ENCODE data around the gene COPS6. TPM values are rescaled to one million over a fixed set of nuclear protein-coding genes. Genes with fewer than 3 reads are reported as not detected.
A peak's percentile ranks its signal among the peaks of the same experiment; 100 is the strongest.
"Not testable (repeated sequence)": the region's sequence is repeated elsewhere in the genome, so short reads cannot be mapped to it uniquely, and the experiment has no call there.

The COPS6 gene
- total and polyA plus RNA-seq, 7 experiments from 2014 or later, result 65.7 to 122 (median 89.1) TPM

- H3K4me3 ChIP-seq (ENCODE audit: low read length), result peak overlapping the region; percentile 99
- H3K36me3 Mint-ChIP-seq, result peaks cover 0 to 5% (median 0%) of the 10 kb centered on the region in 5 donors
- ChIA-PET POLR2A (interaction anchor here (0.6 to 2.8 kb wide), 22 partner anchors 8 to 345 kb away, joined by 3 to 15 read pairs (median 4); partner anchors contain the start of genes AP4M1, GAL3ST4, GPC2 and MCM7), CTCF (interaction anchor here (0.5 to 3.3 kb wide), 8 partner anchors 8 to 213 kb away, joined by 3 to 8 read pairs (median 4); no protein-coding TSS in a partner anchor)
- DNase-seq, result no peak
- peaks cover 13 to 51% (median 33%) of the 10 kb centered on the region in 7 donors for H3K4me1 Mint-ChIP-seq
- peaks cover 0 to 22% (median 0%) of the 10 kb centered on the region in 3 experiments for H3K36me3 ChIP-seq (ENCODE audit: control insufficient read depth in 2 of 3, insufficient read depth in 3 of 3, low read length in 3 of 3)
- intact Hi-C loops (cut with micrococcal nuclease), result no loop called here
- no peaks in the 10 kb centered on the region for H3K27me3 Mint-ChIP-seq
- peaks cover 0 to 4% (median 0%) of the 10 kb centered on the region in 11 donors for H3K9me3 Mint-ChIP-seq
- peaks cover 20 to 33% of the 10 kb centered on the region in 2 donors for H3K4me1 ChIP-seq (ENCODE audit: control insufficient read depth in 2 of 2, insufficient read depth in 2 of 2, low read length in 2 of 2)
- no peaks in the 10 kb centered on the region for H3K9me3 ChIP-seq (ENCODE audit: control insufficient read depth in 2 of 3, low read length in 3 of 3)
- peak overlapping the region; percentile 98 for H3K27ac ChIP-seq (ENCODE audit: low read depth, low read length)
- no peak for ATAC-seq
- H3K4me3 Mint-ChIP-seq, result peak overlapping the region; percentile 66 to 100 (median 91)
- H3K27me3 ChIP-seq (ENCODE audit: control insufficient read depth in 2 of 2, insufficient read depth in 2 of 2, low read length in 2 of 2), result no peaks in the 10 kb centered on the region
- H3K27ac Mint-ChIP-seq, result peak overlapping the region in 8 of 9 donors; percentile 62 to 86 (median 80)
These were observed 39.8 kb downstream of the COPS6 start for GRCh38 chr7:100128637-100128963.

GRCh38 chr7:100130220-100130607, 41.4 kb downstream of the COPS6 start:
- POLR2A ChIA-PET, result interaction anchor here (0.5 to 4.6 kb wide), 10 partner anchors 10 to 219 kb away, joined by 3 to 16 read pairs (median 4); partner anchors contain the start of genes AP4M1, CNPY4, LAMTOR4 and MCM7
- H3K4me3 ChIP-seq (ENCODE audit: low read length); H3K27me3 ChIP-seq (ENCODE audit: control insufficient read depth in 2 of 2, insufficient read depth in 2 of 2, low read length in 2 of 2); ATAC-seq; H3K27ac ChIP-seq (ENCODE audit: low read depth, low read length); H3K27me3 Mint-ChIP-seq; H3K9me3 Mint-ChIP-seq; H3K9me3 ChIP-seq (ENCODE audit: control insufficient read depth in 2 of 3, low read length in 3 of 3); DNase-seq; H3K27ac Mint-ChIP-seq; H3K36me3 Mint-ChIP-seq: not testable (repeated sequence)
- peak overlapping the region in 1 of 10 donors; percentile 10 for H3K4me3 Mint-ChIP-seq
- peaks cover 0 to 10% (median 0%) of the 10 kb centered on the region in 3 experiments for H3K36me3 ChIP-seq (ENCODE audit: control insufficient read depth in 2 of 3, insufficient read depth in 3 of 3, low read length in 3 of 3)
- H3K4me1 Mint-ChIP-seq, result peaks cover 13 to 40% (median 23%) of the 10 kb centered on the region in 7 donors
- CTCF ChIA-PET, result interaction anchor here (0.7 to 5.6 kb wide), 14 partner anchors 10 to 1158 kb away, joined by 3 to 84 read pairs (median 5); partner anchors contain the start of genes COPS6, GPC2, PVRIG and STAG3
- intact Hi-C loops (cut with micrococcal nuclease), result loop anchor here (2.0 to 5.0 kb wide), 4 partner anchors 37 to 217 kb away; partner anchors contain the start of genes AZGP1 (in 1 of the 2) and GAL3ST4 (in 1 of the 2)
- peaks cover 18 to 33% of the 10 kb centered on the region in 2 donors for H3K4me1 ChIP-seq (ENCODE audit: control insufficient read depth in 2 of 2, insufficient read depth in 2 of 2, low read length in 2 of 2)

DNA sequence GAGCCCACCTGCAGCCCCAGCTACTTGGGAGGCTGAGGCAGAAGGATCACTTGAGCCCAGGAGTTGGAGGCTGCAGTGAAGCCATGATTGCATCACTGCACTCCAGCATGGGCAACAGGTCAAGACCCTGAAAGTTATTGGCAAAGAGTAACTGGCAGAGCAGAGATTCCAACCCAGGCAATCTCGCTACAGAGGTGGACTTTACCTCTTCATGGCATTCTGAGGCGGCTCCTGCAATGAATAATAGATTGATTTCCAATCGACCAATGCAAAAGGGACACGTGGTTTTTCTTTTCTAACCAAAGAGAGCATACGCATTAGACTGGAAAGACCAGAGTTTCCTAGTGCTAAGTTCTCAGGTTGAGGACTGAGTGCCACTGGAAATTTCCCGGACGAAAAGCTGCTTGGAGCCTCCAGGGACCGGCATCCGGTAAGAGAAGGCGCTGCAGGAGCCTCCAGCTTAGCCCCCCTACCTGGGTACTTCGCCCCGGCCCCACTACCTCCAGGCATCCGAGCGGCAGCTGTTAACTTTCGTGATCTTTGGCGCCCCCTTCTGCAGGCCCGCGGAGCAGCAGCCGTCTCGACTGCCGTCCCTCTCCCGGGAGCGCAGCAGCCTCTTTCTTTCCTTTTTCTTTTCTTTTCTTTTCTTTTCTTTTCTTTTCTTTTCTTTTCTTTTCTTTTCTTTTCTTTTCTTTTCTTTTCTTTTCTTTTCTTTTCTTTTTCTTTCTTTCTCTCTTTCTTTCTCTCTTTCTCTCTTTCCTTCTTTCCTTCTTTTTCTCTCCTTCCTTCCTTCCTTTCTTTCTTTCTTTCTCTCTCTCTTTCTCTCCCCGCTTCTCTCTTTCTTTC, 42.1 kb downstream of the COPS6 start:
- CTCF ChIA-PET, result interaction anchor here (0.6 to 5.6 kb wide), 19 partner anchors 10 to 283 kb away, joined by 3 to 84 read pairs (median 5); partner anchors contain the start of genes AP4M1, COPS6, GPC2 and MCM7
- intact Hi-C loops (cut with micrococcal nuclease), result loop anchor here (1.0 to 5.0 kb wide), 9 partner anchors 30 to 218 kb away; partner anchors contain the start of genes AP4M1 (in 1 of the 2), AZGP1 (in 1 of the 2), GAL3ST4 (in 1 of the 2) and MCM7 (in 1 of the 2)
- peak overlapping the region in 6 of 10 donors; percentile 29 to 53 (median 44) for H3K4me3 Mint-ChIP-seq
- no peaks in the 10 kb centered on the region for H3K27me3 ChIP-seq (ENCODE audit: control insufficient read depth in 2 of 2, insufficient read depth in 2 of 2, low read length in 2 of 2)
- peaks cover 0 to 4% (median 0%) of the 10 kb centered on the region in 11 donors for H3K9me3 Mint-ChIP-seq
- no peaks in the 10 kb centered on the region for H3K36me3 Mint-ChIP-seq
- peak; percentile 73 to 89 (median 81) for DNase-seq
- peaks cover 8 to 35% (median 23%) of the 10 kb centered on the region in 7 donors for H3K4me1 Mint-ChIP-seq
- H3K27ac Mint-ChIP-seq, result no peak overlapping the region
- peaks cover 0 to 9% (median 0%) of the 10 kb centered on the region in 3 experiments for H3K36me3 ChIP-seq (ENCODE audit: control insufficient read depth in 2 of 3, insufficient read depth in 3 of 3, low read length in 3 of 3)
- H3K27ac ChIP-seq (ENCODE audit: low read depth, low read length), result no peak overlapping the region
- POLR2A ChIA-PET, result interaction anchor here (0.5 to 4.6 kb wide), 10 partner anchors 11 to 219 kb away, joined by 3 to 16 read pairs (median 3); partner anchors contain the start of genes AP4M1, CNPY4, LAMTOR4 and MCM7
- H3K4me1 ChIP-seq (ENCODE audit: control insufficient read depth in 2 of 2, insufficient read depth in 2 of 2, low read length in 2 of 2), result peaks cover 13 to 27% of the 10 kb centered on the region in 2 donors
- ATAC-seq, result peak; percentile 26
- H3K9me3 ChIP-seq (ENCODE audit: control insufficient read depth in 2 of 3, low read length in 3 of 3), result no peaks in the 10 kb centered on the region
- H3K27me3 Mint-ChIP-seq, result no peaks in the 10 kb centered on the region
- H3K4me3 ChIP-seq (ENCODE audit: low read length), result peak overlapping the region; percentile 48

GRCh38 chr7:100132126-100132525, 43.4 kb downstream of the COPS6 start:
- intact Hi-C loops (cut with micrococcal nuclease), result loop anchor here (1.0 to 5.0 kb wide), 9 partner anchors 35 to 275 kb away; partner anchors contain the start of genes AZGP1 (in 1 of the 2) and GAL3ST4 (in 1 of the 2)
- peak overlapping the region in 3 of 9 donors; percentile 28 to 73 (median 55) for H3K27ac Mint-ChIP-seq
- peaks cover 3 to 28% (median 20%) of the 10 kb centered on the region in 7 donors for H3K4me1 Mint-ChIP-seq
- CTCF ChIA-PET, result interaction anchor here (0.6 to 5.6 kb wide), 22 partner anchors 10 to 279 kb away, joined by 3 to 84 read pairs (median 4); partner anchors contain the start of genes GPC2, LAMTOR4, PVRIG and STAG3
- no peaks in the 10 kb centered on the region for H3K27me3 ChIP-seq (ENCODE audit: control insufficient read depth in 2 of 2, insufficient read depth in 2 of 2, low read length in 2 of 2)
- ATAC-seq (no peak), DNase-seq (no peak)
- H3K36me3 ChIP-seq (ENCODE audit: control insufficient read depth in 2 of 3, insufficient read depth in 3 of 3, low read length in 3 of 3), result peaks cover 0 to 3% (median 0%) of the 10 kb centered on the region in 3 experiments
- no peak overlapping the region for H3K4me3 Mint-ChIP-seq
- no peak overlapping the region for H3K27ac ChIP-seq (ENCODE audit: low read depth, low read length)
- peaks cover 13 to 22% of the 10 kb centered on the region in 2 donors for H3K4me1 ChIP-seq (ENCODE audit: control insufficient read depth in 2 of 2, insufficient read depth in 2 of 2, low read length in 2 of 2)
- no peaks in the 10 kb centered on the region for H3K9me3 ChIP-seq (ENCODE audit: control insufficient read depth in 2 of 3, low read length in 3 of 3)
- no peaks in the 10 kb centered on the region for H3K9me3 Mint-ChIP-seq
- H3K27me3 Mint-ChIP-seq, result no peaks in the 10 kb centered on the region
- POLR2A ChIA-PET, result interaction anchor here (0.6 to 4.6 kb wide), 15 partner anchors 12 to 297 kb away, joined by 3 to 16 read pairs (median 6); partner anchors contain the start of genes CNPY4, GAL3ST4, LAMTOR4 and PVRIG
- H3K36me3 Mint-ChIP-seq, result no peaks in the 10 kb centered on the region
- no peak overlapping the region for H3K4me3 ChIP-seq (ENCODE audit: low read length)

DNA sequence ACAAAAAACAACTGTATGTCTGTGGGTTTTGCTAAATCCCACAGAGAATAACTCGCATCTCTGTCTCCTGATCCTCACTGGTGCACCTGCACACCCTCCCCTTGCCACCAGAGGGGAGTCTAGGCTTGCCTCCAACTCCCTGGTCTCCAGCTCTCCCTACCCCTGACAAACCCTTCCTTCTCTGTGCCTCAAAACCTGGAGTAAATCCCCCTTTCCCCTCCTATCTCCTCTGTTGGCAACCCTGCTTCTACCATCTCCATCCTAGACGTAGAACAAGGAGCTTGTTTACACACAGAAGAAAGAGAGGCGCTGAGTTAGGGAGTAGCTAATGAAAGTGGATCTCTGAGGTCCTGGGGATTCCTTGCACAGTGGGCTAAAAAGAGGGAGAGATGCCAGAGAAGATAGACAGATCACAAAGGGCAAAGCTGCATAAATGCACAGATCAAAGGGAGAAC, 44.0 kb downstream of the COPS6 start:
- CTCF ChIA-PET, result interaction anchor here (0.6 to 5.6 kb wide), 32 partner anchors 8 to 278 kb away, joined by 3 to 84 read pairs (median 4); partner anchors contain the start of genes GAL3ST4, GPC2, LAMTOR4 and PVRIG
- H3K27me3 Mint-ChIP-seq, result no peaks in the 10 kb centered on the region
- peak; percentile 89 for ATAC-seq
- intact Hi-C loops (cut with micrococcal nuclease), result loop anchor here (1.0 to 5.0 kb wide), 9 partner anchors 35 to 275 kb away; partner anchors contain the start of genes AZGP1 (in 1 of the 2) and GAL3ST4 (in 1 of the 2)
- Histone ChIP-seq H3K9me3 (ENCODE audit: control insufficient read depth in 2 of 3, low read length in 3 of 3) (no peaks in the 10 kb centered on the region), H3K36me3 (ENCODE audit: control insufficient read depth in 2 of 3, insufficient read depth in 3 of 3, low read length in 3 of 3) (no peaks in the 10 kb centered on the region), H3K4me1 (ENCODE audit: control insufficient read depth in 2 of 2, insufficient read depth in 2 of 2, low read length in 2 of 2) (peaks cover 13 to 24% of the 10 kb centered on the region in 2 donors), H3K4me3 (ENCODE audit: low read length) (no peak overlapping the region), H3K27me3 (ENCODE audit: control insufficient read depth in 2 of 2, insufficient read depth in 2 of 2, low read length in 2 of 2) (no peaks in the 10 kb centered on the region), H3K27ac (ENCODE audit: low read depth, low read length) (no peak overlapping the region)
- no peak overlapping the region for H3K4me3 Mint-ChIP-seq
- H3K9me3 Mint-ChIP-seq, result no peaks in the 10 kb centered on the region
- H3K4me1 Mint-ChIP-seq, result peaks cover 4 to 31% (median 23%) of the 10 kb centered on the region in 7 donors
- peak in 8 of 9 donors; percentile 53 to 77 (median 64) for DNase-seq
- POLR2A ChIA-PET, result interaction anchor here (0.5 to 4.6 kb wide), 19 partner anchors 12 to 296 kb away, joined by 3 to 16 read pairs (median 4); partner anchors contain the start of genes CNPY4, GAL3ST4, LAMTOR4 and PVRIG
- H3K27ac Mint-ChIP-seq, result peak overlapping the region in 7 of 9 donors; percentile 24 to 73 (median 49)
- H3K36me3 Mint-ChIP-seq, result no peaks in the 10 kb centered on the region
